ENCODE data around the gene PLAAT3. TPM values are rescaled to one million over a fixed set of nuclear protein-coding genes. Genes with fewer than 3 reads are reported as not detected.
"Not testable (repeated sequence)": the region's sequence is repeated elsewhere in the genome, so short reads cannot be mapped to it uniquely, and the experiment has no call there.

PLAAT3 gene
- total RNA-seq, 6 experiments from 2014 or later: 24.4 to 76.1 (median 52.2) TPM

DNA sequence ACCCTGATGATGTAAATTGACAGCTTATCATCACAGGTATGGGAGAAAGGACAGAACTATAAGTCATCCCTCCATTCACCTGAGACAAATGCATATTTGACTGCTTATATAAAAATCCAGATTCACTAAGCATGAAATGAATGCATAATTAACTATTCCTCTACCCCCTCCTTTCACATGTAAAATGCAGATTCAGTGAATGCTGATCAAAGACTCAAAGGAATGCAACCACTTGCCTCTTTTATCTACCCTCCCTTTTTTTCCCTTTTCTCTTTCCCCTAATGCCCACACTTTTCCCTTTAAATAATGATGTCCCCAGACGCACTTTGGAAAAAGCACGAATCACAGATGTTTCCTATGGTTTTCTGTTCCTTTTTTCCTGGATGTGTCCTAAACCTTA is 82.1 kb downstream of the PLAAT3 start:
- no peak for ATAC-seq
- TF ChIP-seq, protein P1, sequence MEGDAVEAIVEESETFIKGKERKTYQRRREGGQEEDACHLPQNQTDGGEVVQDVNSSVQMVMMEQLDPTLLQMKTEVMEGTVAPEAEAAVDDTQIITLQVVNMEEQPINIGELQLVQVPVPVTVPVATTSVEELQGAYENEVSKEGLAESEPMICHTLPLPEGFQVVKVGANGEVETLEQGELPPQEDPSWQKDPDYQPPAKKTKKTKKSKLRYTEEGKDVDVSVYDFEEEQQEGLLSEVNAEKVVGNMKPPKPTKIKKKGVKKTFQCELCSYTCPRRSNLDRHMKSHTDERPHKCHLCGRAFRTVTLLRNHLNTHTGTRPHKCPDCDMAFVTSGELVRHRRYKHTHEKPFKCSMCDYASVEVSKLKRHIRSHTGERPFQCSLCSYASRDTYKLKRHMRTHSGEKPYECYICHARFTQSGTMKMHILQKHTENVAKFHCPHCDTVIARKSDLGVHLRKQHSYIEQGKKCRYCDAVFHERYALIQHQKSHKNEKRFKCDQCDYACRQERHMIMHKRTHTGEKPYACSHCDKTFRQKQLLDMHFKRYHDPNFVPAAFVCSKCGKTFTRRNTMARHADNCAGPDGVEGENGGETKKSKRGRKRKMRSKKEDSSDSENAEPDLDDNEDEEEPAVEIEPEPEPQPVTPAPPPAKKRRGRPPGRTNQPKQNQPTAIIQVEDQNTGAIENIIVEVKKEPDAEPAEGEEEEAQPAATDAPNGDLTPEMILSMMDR (IDR thresholded peaks at IDR 0.05): no peak
- no peak for TF ChIP-seq POLR2A (IDR thresholded peaks at IDR 0.05)
- Histone ChIP-seq H3K4me1 (peaks cover 0 to 8% (median 5%) of the 10 kb centered on the region in 4 donors), H3K9me3 (no peaks in the 10 kb centered on the region), H3K4me3 (no peak overlapping the region), H3K27me3 (no peaks in the 10 kb centered on the region), H3K36me3 (no peaks in the 10 kb centered on the region), H3K27ac (peak overlapping the region in 1 of 3 donors; percentile 20)
- 71% methylated on average over 2 of the region's 2 CpGs for WGBS (ENCODE audit: insufficient coverage, low coverage, low lambda C conversion rate, missing lambda C conversion rate)
- intact Hi-C loops (cut with DNase I): no loop called here
- DNase-seq: no peak

DNA sequence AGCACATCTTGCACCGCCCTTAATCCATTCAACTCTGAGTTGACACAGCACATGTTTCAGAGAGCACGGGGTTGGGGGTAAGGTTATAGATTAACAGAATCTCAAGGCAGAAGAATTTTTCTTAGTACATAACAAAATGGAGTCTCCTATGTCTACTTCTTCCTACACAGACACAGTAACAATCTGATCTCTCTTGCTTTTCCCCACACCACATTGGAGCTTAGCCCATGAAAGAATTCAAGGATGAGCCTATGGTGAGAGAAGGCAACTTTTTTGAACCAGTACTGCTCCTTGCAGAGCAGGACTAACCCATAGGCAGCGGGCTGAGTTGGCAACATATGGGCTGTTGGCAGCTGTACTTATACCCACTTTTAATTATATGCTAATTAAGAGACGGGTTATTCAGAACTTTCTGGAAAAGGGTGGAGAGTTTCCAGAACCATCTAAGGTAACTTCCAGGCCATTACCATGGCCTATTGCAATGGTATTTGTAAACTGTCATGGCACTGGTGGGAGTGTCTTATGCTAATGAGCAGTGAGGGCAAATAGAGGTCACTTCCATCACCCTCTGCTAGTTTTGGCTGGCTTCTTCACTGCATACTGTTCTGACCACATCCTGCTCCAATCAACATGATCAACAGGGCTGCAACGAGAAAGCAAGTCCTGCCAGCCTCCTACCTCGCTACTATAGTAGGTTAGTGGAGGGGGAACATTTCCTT is 83.0 kb downstream of the PLAAT3 start:
- H3K4me3 ChIP-seq; H3K27me3 ChIP-seq; intact Hi-C loops (cut with DNase I); H3K36me3 ChIP-seq; DNase-seq; H3K4me1 ChIP-seq; H3K9me3 ChIP-seq: not testable (repeated sequence)
- ATAC-seq: peak; percentile 95 to 98 (median 96)
- peak overlapping the region in 1 of 3 donors; percentile 20 for H3K27ac ChIP-seq
- 45% methylated on average over 3 of the region's 6 CpGs for WGBS (ENCODE audit: insufficient coverage, low coverage, low lambda C conversion rate, missing lambda C conversion rate)

DNA sequence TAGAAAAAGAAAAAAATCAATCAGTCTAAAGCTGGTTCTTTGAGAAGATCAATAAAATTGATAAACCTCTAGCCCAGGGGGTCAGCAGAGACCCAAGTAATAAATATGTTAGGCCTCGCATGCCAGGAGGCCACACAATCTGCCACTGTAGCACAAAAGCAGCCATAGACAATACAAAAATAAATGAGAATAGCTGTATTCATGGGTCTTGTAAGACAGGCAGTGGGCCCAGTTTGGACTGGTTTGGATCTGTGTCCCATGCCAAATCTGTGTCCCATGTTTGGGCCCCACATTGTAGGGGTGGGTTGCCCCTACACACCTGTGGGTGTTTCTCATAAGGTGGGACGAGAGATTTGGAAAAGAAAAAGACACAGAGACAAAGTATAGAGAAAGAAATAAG is 84.2 kb downstream of the PLAAT3 start:
- H3K36me3 ChIP-seq: no peaks in the 10 kb centered on the region
- H3K4me3 ChIP-seq: no peak overlapping the region
- intact Hi-C loops (cut with DNase I): no loop called here
- ATAC-seq (no peak), DNase-seq (no peak)
- no peak overlapping the region for H3K27ac ChIP-seq
- no peaks in the 10 kb centered on the region for H3K9me3 ChIP-seq
- H3K4me1 ChIP-seq: peaks cover 0 to 3% (median 1%) of the 10 kb centered on the region in 4 donors
- WGBS (ENCODE audit: insufficient coverage, low coverage, low lambda C conversion rate, missing lambda C conversion rate): 93% methylated on average over 2 of the region's 2 CpGs
- no peaks in the 10 kb centered on the region for H3K27me3 ChIP-seq
- TF ChIP-seq POLR2A (IDR thresholded peaks at IDR 0.05): no peak
- TF ChIP-seq, protein P1 (IDR thresholded peaks at IDR 0.05): no peak

DNA sequence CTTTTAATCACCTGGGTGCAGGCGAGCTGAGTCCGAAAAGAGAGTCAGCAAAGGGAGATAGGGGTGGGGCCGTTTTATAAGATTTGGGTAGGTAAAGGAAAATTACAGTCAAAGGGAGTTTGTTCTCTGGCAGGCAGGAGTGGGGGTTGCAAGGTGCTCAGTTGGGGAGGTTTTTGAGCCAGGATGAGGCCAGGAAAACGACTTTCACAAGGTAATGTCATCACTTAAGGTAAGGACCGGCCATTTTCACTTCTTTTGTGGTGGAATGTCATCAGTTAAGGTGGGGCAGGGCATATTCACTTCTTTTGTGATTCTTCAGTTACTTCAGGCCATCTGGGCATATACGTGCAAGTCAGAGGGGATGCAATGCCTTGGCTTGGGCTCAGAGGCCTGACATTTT is 84.9 kb downstream of the PLAAT3 start:
- DNase-seq; H3K27me3 ChIP-seq; intact Hi-C loops (cut with DNase I); H3K9me3 ChIP-seq; H3K4me1 ChIP-seq; H3K36me3 ChIP-seq; H3K27ac ChIP-seq; H3K4me3 ChIP-seq; ATAC-seq: not testable (repeated sequence)
- WGBS (ENCODE audit: insufficient coverage, low coverage, low lambda C conversion rate, missing lambda C conversion rate): 68% methylated on average over 6 of the region's 6 CpGs

DNA sequence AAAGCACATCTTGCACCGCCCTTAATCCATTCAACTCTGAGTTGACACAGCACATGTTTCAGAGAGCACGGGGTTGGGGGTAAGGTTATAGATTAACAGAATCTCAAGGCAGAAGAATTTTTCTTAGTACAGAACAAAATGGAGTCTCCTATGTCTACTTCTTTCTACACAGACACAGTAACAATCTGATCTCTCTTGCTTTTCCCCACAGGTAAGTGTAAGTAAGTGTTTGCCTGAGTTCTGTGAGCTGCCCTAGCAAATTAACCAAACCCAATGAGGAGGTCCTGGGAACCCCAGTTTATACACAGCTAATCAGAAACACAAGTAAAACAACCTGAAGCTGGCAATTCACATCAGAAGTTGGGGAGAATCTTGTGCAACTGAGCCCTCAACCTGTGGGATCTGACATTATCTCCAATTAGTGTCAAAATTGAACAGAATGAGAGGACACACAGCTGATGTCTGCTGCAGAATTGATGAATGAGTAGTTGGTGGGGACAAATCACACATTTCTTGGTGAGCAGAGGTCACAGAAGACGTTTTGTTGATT is 85.4 kb downstream of the PLAAT3 start:
- H3K36me3 ChIP-seq; DNase-seq; intact Hi-C loops (cut with DNase I); H3K4me3 ChIP-seq; H3K9me3 ChIP-seq; ATAC-seq; H3K27ac ChIP-seq; H3K4me1 ChIP-seq; H3K27me3 ChIP-seq: not testable (repeated sequence)
- 86% methylated on average over 1 of the region's 3 CpGs for WGBS (ENCODE audit: insufficient coverage, low coverage, low lambda C conversion rate, missing lambda C conversion rate)

DNA sequence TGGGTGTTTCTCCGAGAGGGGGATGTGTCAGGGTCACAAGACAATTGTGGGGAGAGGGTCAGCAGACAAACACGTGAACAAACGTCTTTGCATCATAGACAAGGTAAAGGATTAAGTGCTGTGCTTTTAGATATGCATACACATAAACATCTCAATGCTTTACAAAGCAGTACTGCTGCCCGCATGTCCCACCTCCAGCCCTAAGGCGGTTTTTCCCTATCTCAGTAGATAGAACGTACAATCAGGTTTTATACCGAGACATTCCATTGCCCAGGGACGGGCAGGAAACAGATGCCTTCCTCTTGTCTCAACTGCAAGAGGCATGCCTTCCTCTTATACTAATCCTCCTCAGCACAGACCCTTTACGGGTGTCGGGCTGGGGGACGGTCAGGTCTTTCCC is 86.1 kb downstream of the PLAAT3 start:
- WGBS (ENCODE audit: insufficient coverage, low coverage, low lambda C conversion rate, missing lambda C conversion rate): 50% methylated on average over 3 of the region's 11 CpGs

More for the DNA sequence above, 86.1 kb downstream of the PLAAT3 start:
- H3K4me1 ChIP-seq; H3K36me3 ChIP-seq; H3K9me3 ChIP-seq; ATAC-seq; H3K27me3 ChIP-seq; H3K27ac ChIP-seq; DNase-seq; H3K4me3 ChIP-seq; intact Hi-C loops (cut with DNase I): not testable (repeated sequence)

Data from right lobe of liver (tissue), 6 donors.